NB4 (cell line): ENCODE results near the gene EIF4EBP2.
A peak's percentile ranks its signal among the peaks of the same experiment; 100 is the strongest.

Experiments used
- DNase-seq: peaks from one replicate; pipeline ENCODE4 v3.0.0; 2010; ENCODE audit warnings: low read depth
- H3K4me3 ChIP-seq: one replicate; pipeline ENCODE4 v1.5.1; 2011; ENCODE audit warnings: mild to moderate bottlenecking, low read depth, low read length, moderate library complexity
- MYC ChIP-seq: IDR thresholded peaks from 2 replicates; pipeline ENCODE4 v1.6.1; 2011; ENCODE audit warnings: low read depth, low read length
- POLR2A ChIP-seq: IDR thresholded peaks from 2 replicates; pipeline ENCODE4 v1.6.1; 2011; ENCODE audit warnings: mild to moderate bottlenecking; ENCODE audit not compliant: insufficient read length; ENCODE audit errors: extremely low read depth
- TF ChIP-seq, protein P1 (sequence below): IDR thresholded peaks from one replicate; pipeline ENCODE4 v1.5.1; 2012; ENCODE audit warnings: low read depth, low read length
- TF ChIP-seq, protein P2 (sequence below): IDR thresholded peaks from 2 replicates; pipeline ENCODE4 v1.6.1; 2011; ENCODE audit warnings: low read depth, low read length

Gene EIF4EBP2

DNA sequence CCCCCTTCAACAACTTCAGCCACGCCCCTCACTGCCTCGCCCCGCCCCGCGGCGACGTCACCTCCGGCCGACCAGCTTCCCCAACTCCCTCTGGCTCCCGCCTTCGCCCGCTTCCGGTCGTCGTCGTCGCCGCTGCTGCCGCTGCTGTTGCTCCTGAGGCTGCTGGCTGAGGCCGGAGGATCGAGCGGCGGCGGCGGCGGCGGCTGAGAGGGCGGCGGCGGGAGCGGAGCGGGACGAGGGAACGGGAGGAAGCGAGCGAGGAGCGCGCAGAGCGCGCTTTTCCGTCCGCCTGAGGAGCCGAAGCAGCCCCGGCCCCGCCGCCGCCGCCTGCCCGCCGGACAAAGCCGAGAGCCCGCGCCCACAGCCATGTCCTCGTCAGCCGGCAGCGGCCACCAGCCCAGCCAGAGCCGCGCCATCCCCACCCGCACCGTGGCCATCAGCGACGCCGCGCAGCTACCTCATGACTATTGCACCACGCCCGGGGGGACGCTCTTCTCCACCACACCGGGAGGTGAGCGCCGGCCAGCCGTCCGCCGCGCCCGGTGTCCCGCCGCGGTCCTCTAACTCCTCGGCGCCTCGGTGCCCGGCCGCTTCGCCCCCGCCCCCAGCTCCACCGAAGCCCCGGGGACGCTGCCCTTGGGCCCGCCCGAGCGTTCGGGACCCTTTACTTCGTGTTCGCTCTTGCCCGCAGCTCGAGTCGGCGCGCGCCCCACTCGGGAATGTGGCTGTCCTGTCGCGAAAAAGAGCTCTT, at the start of gene EIF4EBP2:
TSS of gene EIF4EBP2 (plus strand) at position 110 of the 751 bp plus-strand sequence. CDS start at position 367, 257 bp downstream.
- H3K4me3 ChIP-seq, result peak within 1 kb of the TSS; percentile 93
- peak; percentile 98 for DNase-seq
- TF ChIP-seq, protein P1, sequence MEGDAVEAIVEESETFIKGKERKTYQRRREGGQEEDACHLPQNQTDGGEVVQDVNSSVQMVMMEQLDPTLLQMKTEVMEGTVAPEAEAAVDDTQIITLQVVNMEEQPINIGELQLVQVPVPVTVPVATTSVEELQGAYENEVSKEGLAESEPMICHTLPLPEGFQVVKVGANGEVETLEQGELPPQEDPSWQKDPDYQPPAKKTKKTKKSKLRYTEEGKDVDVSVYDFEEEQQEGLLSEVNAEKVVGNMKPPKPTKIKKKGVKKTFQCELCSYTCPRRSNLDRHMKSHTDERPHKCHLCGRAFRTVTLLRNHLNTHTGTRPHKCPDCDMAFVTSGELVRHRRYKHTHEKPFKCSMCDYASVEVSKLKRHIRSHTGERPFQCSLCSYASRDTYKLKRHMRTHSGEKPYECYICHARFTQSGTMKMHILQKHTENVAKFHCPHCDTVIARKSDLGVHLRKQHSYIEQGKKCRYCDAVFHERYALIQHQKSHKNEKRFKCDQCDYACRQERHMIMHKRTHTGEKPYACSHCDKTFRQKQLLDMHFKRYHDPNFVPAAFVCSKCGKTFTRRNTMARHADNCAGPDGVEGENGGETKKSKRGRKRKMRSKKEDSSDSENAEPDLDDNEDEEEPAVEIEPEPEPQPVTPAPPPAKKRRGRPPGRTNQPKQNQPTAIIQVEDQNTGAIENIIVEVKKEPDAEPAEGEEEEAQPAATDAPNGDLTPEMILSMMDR, result no peak
- TF ChIP-seq POLR2A, result peak; percentile 96
- TF ChIP-seq MYC, result no peak; the same call in 1 of the 2 replicates
- TF ChIP-seq, protein P2, sequence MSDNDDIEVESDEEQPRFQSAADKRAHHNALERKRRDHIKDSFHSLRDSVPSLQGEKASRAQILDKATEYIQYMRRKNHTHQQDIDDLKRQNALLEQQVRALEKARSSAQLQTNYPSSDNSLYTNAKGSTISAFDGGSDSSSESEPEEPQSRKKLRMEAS, result peak; percentile 39; the same call in 1 of the 2 replicates

DNA sequence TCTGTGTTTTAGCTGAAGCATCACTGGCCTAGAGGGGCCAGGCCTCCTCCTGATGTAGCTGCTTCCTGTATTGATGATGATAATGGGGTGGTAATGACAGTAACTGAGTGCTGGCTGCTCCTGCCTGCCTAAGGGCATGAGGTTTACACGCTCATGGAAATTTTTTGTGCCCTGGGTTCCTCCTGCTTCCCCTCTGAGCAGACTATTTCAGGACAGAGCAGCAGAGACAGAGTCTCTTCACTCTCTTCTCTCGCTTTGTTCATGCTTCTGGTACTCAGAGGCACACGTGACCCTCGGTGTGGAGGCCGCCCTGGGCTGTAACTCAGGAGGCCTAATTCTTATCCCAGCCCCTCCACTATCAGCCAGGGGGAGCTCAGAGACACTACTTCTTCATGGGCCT, 49.4 kb upstream of the EIF4EBP2 start:
- no peak for DNase-seq
- TF ChIP-seq POLR2A (no peak), MYC (no peak)
- H3K4me3 ChIP-seq, result no peak overlapping the region

DNA sequence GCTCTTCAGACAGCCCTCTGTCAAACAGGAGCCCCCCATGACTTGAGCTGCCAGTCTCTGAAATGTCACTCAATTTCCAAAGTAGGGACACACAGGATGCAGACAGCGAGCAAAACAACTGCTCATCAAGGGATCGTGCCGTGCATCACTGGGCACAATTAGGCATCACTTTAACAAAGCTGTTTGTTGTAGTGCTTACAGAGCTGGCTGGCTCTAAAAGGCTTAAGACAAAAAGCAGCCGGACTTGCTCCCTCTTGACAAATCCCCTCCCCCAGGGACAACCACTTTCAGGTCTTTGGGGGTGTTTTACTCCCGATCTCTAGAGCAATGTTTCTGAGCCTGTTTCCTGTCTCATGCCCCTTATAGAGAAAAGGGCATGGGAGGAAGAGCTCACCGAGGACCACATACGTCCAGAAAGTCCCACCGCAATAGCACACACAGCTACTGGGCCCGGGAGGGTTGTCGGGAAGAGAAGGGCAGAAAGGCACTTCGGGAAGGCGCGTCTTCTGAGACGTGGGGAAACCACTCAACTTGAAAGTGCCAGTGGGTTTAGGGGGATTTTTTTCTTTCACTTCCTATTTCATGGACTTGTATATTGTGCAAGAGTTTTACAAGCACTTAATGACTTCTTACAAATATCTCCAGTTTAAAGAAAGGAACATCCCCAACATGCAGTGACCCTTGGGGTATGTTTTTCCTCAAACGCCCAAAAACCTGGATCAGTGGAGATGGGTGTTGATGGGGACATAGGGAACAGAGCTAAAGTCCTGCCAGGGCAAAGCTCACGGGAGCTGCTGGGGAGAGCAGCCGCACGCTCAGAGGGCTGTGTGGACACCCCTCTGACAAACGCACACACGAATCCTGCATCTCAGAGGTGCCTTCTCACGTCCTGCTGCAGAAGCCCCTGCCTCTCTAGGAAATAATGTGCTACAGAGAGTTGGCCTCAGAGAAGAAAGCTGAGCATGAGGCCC, 48.6 kb upstream of the EIF4EBP2 start:
- DNase-seq, result peak; percentile 83
- H3K4me3 ChIP-seq, result peak overlapping the region; percentile 40

GRCh38 chr10:70357565-70357964, 46.4 kb upstream of the EIF4EBP2 start:
- TF ChIP-seq, protein P1, result no peak
- TF ChIP-seq, protein P2, result no peak
- no peak for TF ChIP-seq MYC
- no peak for TF ChIP-seq POLR2A
- no peak overlapping the region for H3K4me3 ChIP-seq
- peak; percentile 38 for DNase-seq

More for the DNA sequence above, 48.6 kb upstream of the EIF4EBP2 start:
- TF ChIP-seq MYC (no peak), POLR2A (no peak)
- TF ChIP-seq, protein P2, result peak; percentile 37
- TF ChIP-seq, protein P1, result no peak

GRCh38 chr10:70358446-70358845, 45.5 kb upstream of the EIF4EBP2 start:
- TF ChIP-seq, protein P1, result no peak
- TF ChIP-seq MYC (no peak), POLR2A (no peak)
- TF ChIP-seq, protein P2, result no peak
- DNase-seq, result no peak
- H3K4me3 ChIP-seq, result no peak overlapping the region

- DNase-seq, result no peak
- no peak overlapping the region for H3K4me3 ChIP-seq
- TF ChIP-seq MYC, result no peak
- TF ChIP-seq, protein P2, result no peak
- TF ChIP-seq POLR2A, result no peak
- TF ChIP-seq, protein P1, result no peak
Measured at GRCh38 chr10:70359017-70359550, 44.9 kb upstream of the EIF4EBP2 start.
